Brain microvascular endothelial cell (primary cell): ENCODE measurements around the gene ZNF333.
"Not testable (repeated sequence)": the region's sequence is repeated elsewhere in the genome, so short reads cannot be mapped to it uniquely, and the experiment has no call there.

Source experiments
- DNase-seq: peaks from one replicate; pipeline ENCODE4 v3.0.0-alpha.2; 2020
- H3K27ac ChIP-seq: fragments of 250-450 bp; sonication (Bioruptor Pico); 2 replicates; pipeline ENCODE4 v1.5.1; 2020; ENCODE audit warnings: mild to moderate bottlenecking, moderate library complexity
- H3K27me3 ChIP-seq: fragments of 250-450 bp; sonication (Bioruptor Pico); replicated peaks from 2 replicates; pipeline ENCODE4 v1.5.1; 2020; ENCODE audit warnings: mild to moderate bottlenecking
- H3K36me3 ChIP-seq: fragments of 250-450 bp; sonication (Bioruptor Pico); replicated peaks from 2 replicates; pipeline ENCODE4 v1.5.1; 2020; ENCODE audit warnings: mild to moderate bottlenecking
- H3K4me3 ChIP-seq: 2 replicates; pipeline ENCODE4 v1.5.1; 2011; ENCODE audit warnings: low read depth, mild to moderate bottlenecking, control low read depth, low read length, moderate library complexity
- in situ Hi-C: cut with HindIII; loops from 2 replicates; pipeline ENCODE4 v1.10.0; 2017; ENCODE audit warnings: low sequenced_read_pairs, low pct_ligation_motif_present
- TF ChIP-seq, protein P1 (sequence below): IDR thresholded peaks from 2 replicates; pipeline ENCODE4 v1.5.1; 2011; ENCODE audit warnings: low read depth, mild to moderate bottlenecking, moderate library complexity, low read length, control low read depth, inconsistent platforms; ENCODE audit errors: missing control alignments

ZNF333 gene

DNA sequence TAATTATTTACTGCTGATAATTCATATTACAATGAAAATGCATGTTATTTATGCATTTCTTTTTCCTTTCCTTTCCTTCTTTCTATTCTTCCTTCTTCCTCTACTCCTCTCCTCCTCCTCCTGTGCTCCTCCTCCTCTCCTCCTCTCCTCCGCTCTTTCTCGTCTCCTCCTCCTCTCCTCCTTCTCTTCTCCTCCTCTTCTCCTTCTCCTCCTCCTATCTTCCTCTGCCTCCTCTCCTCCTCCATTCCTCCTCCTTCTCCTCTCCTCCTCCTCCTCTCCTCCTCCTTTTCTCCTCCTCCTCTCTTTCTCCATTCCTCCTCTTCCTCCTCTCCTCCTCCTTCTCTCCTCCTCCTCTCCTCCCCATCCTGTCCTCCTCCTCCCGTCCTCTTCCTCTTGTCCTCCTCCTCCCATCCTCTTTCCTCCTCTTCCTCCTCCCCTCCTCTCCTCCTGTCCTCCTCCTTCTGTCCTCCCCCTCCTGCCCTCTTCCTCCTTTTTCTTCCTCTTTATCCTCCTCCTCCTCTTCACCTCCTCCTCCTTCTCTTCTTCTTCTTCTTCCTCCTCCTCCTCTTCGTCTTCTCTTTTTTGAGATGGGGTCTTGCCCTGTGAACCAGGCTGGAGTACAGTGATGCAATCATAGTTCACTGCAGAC is 73.8 kb downstream of the ZNF333 start:
- Histone ChIP-seq H3K36me3 (no peaks in the 10 kb centered on the region), H3K4me3 (no peak overlapping the region), H3K27me3 (no peaks in the 10 kb centered on the region), H3K27ac (no peak overlapping the region)
- TF ChIP-seq, protein P1, sequence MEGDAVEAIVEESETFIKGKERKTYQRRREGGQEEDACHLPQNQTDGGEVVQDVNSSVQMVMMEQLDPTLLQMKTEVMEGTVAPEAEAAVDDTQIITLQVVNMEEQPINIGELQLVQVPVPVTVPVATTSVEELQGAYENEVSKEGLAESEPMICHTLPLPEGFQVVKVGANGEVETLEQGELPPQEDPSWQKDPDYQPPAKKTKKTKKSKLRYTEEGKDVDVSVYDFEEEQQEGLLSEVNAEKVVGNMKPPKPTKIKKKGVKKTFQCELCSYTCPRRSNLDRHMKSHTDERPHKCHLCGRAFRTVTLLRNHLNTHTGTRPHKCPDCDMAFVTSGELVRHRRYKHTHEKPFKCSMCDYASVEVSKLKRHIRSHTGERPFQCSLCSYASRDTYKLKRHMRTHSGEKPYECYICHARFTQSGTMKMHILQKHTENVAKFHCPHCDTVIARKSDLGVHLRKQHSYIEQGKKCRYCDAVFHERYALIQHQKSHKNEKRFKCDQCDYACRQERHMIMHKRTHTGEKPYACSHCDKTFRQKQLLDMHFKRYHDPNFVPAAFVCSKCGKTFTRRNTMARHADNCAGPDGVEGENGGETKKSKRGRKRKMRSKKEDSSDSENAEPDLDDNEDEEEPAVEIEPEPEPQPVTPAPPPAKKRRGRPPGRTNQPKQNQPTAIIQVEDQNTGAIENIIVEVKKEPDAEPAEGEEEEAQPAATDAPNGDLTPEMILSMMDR = no peak
- in situ Hi-C loops = no loop called here
- no peak for DNase-seq

DNA sequence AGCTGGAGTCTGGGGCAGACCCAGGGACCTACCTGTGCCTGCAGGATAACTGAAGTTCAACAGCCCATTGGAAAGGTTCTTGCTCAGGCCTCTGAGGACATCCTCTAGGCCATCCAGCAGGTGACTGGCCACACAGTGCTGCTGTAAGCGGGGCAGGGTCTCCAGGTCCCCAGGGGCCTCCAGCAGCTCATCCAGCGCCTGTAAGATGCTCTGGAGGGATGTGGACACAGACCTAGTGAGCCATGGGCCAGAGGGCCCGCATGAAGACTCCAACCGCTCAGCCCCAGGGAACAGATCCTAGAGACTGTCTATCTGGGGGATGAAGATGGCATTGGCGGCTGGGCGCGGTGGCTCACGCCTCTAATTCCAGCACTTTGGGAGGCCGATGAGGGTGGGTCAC is 74.6 kb downstream of the ZNF333 start:
- no peaks in the 10 kb centered on the region for H3K36me3 ChIP-seq
- in situ Hi-C loops = no loop called here
- TF ChIP-seq, protein P1 = no peak

DNA sequence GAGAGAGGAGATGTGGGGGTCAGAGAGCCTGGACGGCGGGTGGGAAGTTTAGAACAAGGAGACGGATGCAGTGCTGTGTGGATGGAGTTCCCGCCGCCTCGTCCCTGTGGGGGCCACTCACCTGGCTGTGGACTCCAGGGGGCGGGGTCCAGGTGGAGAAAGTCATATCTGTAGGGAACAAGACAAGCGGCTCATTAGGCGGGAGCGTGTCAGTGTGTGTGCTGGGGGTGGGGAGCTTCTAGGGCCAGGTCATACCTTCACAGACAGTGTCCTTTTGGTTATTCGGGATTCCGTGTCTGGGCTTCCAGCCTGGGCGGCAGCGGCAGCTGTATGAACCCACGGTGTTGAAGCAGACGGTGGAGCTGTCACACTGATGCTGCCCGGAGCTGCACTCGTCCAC is 75.6 kb downstream of the ZNF333 start:
- H3K27me3 ChIP-seq, in situ Hi-C loops, DNase-seq, H3K27ac ChIP-seq, H3K36me3 ChIP-seq, H3K4me3 ChIP-seq: not testable (repeated sequence)

More for the DNA sequence above, 74.6 kb downstream of the ZNF333 start:
- H3K27me3 ChIP-seq = no peaks in the 10 kb centered on the region
- no peak overlapping the region for H3K27ac ChIP-seq
- DNase-seq = no peak
- H3K4me3 ChIP-seq = no peak overlapping the region

DNA sequence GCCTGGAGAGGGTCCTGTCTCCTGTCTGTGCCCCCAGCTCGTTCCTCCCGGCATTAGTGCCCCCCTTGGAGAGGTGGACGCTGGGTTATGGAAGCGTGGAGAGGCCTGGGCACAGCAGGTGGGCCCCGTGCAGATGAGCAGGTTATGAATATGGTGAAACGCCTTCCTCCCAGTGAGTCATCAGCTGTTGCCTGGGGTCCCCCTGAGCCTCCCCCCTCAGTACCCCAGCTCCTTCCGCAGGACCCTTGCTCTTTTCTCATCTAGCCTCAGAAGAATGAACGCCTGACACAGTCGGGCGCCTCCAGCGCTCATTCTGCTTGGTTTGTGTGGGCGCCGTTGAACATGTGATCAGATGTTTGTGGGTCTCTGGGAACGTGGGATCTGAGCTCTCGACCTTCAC is 76.0 kb downstream of the ZNF333 start:
- H3K36me3 ChIP-seq, H3K27ac ChIP-seq, DNase-seq, H3K27me3 ChIP-seq, in situ Hi-C loops, H3K4me3 ChIP-seq: not testable (repeated sequence)

DNA sequence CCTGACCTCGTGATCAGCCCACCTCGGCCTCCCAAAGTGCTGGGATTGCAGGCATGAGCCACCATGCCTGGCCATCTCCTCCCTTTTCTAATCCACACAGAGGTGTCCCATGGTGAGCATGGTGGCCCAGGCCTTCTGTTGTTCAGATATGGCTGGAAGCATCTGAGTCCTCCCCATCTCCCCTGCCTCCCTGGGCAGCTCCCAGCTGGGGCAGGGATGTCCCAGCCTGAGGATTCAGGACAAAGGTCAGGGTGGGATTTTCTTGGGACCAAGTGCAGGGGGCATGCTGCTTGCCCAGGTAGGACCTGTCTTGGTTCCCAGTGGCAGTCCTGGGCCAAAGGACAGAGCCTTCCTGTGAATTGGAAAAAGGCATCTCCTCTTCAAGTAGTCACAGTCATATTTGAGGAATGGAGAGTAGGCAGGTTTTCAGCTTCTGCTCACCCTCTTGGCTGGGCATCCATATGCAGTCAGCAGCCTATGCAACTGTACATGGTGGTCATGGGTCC is 77.7 kb downstream of the ZNF333 start:
- H3K27me3 ChIP-seq = no peaks in the 10 kb centered on the region
- DNase-seq = no peak
- no peaks in the 10 kb centered on the region for H3K36me3 ChIP-seq
- in situ Hi-C loops = no loop called here
- H3K27ac ChIP-seq = no peak overlapping the region
- TF ChIP-seq, protein P1 = no peak
- no peak overlapping the region for H3K4me3 ChIP-seq

DNA sequence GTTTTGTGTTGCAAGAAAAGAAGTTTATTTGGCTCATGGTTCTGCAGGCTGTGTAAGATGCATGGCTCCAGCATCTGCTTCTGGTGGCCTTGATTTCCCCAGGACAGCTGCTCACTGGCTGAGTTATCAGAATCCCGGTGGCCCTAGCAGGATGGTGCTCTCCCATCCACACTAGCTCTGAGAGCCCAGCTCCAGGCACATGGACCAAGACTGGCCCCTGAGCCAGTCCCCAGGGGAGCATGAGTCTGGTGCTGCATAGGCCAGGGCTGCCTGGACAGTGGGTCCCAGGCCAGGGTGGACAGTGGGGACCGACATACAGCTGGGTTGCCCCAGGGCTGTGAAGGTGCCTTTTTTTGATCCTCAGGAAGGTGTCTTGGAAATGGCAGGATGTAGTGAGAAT is 78.2 kb downstream of the ZNF333 start:
- Histone ChIP-seq H3K27ac (no peak overlapping the region), H3K36me3 (no peaks in the 10 kb centered on the region), H3K4me3 (no peak overlapping the region), H3K27me3 (no peaks in the 10 kb centered on the region)
- TF ChIP-seq, protein P1 = no peak
- no peak for DNase-seq
- in situ Hi-C loops = no loop called here

DNA sequence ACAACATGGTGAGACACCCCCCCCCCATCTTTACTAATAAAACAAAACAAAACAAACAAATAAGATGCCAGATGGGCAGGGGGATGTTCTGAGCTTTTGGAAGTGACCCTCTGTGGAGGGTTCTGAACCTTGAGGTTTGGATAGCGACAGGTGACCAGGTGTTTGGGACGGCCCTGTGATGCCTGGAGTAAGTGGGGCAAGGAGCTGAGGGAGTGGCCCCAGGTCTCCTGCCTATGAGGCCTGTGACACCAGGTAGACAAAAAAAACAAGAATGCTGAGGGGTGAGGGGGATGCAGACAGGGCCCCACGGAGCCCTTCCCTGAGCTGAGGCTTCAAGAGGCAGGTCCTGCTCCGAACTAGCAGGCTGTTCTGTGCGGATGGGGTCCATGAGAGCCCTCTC is 79.4 kb downstream of the ZNF333 start:
- no peak for DNase-seq
- Histone ChIP-seq H3K27ac (no peak overlapping the region), H3K27me3 (no peaks in the 10 kb centered on the region), H3K36me3 (no peaks in the 10 kb centered on the region), H3K4me3 (no peak overlapping the region)
- TF ChIP-seq, protein P1 = no peak
- in situ Hi-C loops = no loop called here
